A673 (cell line): Measurements from ENCODE around the gene ITPKB. TPM values are rescaled to one million over a fixed set of nuclear protein-coding genes. Genes with fewer than 3 reads are reported as not detected.
A peak's percentile ranks its signal among the peaks of the same experiment; 100 is the strongest.

ENCODE experiments used
- BruUV-seq: library from RNA; stranded (reverse); fragments of 400-500 nt; replicated peaks from 2 replicates; lab custom pipeline; 2021; lab: Mats Ljungman, UMichigan
- CTCF ChIA-PET: fragments of 300-600 bp; sonication (Branson Sonifier 250); formaldehyde crosslinking; loops from one replicate; lab custom pipeline; 2022; ENCODE audit warnings: antibody characterized with exemption; lab: Charles Lee
- POLR2A ChIA-PET: fragments of 300-600 bp; sonication (Branson Sonifier 250); formaldehyde crosslinking; loops from one replicate; lab custom pipeline; 2022; ENCODE audit warnings: antibody characterized with exemption; ENCODE audit not compliant: low non-redundant PET; lab: Charles Lee
- DNase-seq: peaks from one replicate; pipeline ENCODE4 v3.0.0-alpha.2; 2015; ENCODE audit warnings: low spot score
- H3K27ac ChIP-seq: fragments of 200-600 bp; sonication (generic); 2 replicates; pipeline ENCODE4 v1.5.1; 2016; ENCODE audit warnings: mixed run types, low read depth, mild to moderate bottlenecking, mixed read lengths, antibody characterized with exemption, low read length; ENCODE audit not compliant: poor library complexity, severe bottlenecking
- H3K27me3 ChIP-seq: fragments of 200-600 bp; sonication (generic); replicated peaks from 2 replicates; pipeline ENCODE4 v1.6.1; 2017; ENCODE audit warnings: mixed run types, low read depth, mild to moderate bottlenecking, mixed read lengths, antibody characterized with exemption, low read length; ENCODE audit not compliant: insufficient read depth, poor library complexity
- H3K36me3 ChIP-seq: fragments of 200-600 bp; sonication (generic); 2 replicates; pipeline ENCODE4 v1.6.1; 2016; ENCODE audit warnings: mixed run types, mild to moderate bottlenecking, mixed read lengths, antibody characterized with exemption, low read length; ENCODE audit not compliant: insufficient read depth, poor library complexity, severe bottlenecking
- H3K4me1 ChIP-seq: fragments of 200-600 bp; sonication (generic); 2 replicates; pipeline ENCODE4 v1.6.1; 2017; ENCODE audit warnings: mixed run types, mild to moderate bottlenecking, mixed read lengths, antibody characterized with exemption, low read length; ENCODE audit not compliant: insufficient read depth, poor library complexity, severe bottlenecking
- H3K4me3 ChIP-seq: fragments of 200-600 bp; sonication (generic); 2 replicates; pipeline ENCODE4 v1.5.1; 2016; ENCODE audit warnings: low read depth, mixed run types, mild to moderate bottlenecking, mixed read lengths, low read length; ENCODE audit not compliant: poor library complexity, severe bottlenecking
- H3K9me3 ChIP-seq: fragments of 200-600 bp; sonication (generic); 2 replicates; pipeline ENCODE4 v1.6.1; 2016; ENCODE audit warnings: mixed run types, low read depth, mild to moderate bottlenecking, mixed read lengths, antibody characterized with exemption, low read length; ENCODE audit not compliant: poor library complexity, severe bottlenecking
- EZH2 ChIP-seq: fragments of 200-600 bp; sonication (generic); IDR thresholded peaks from 2 replicates; pipeline ENCODE4 v1.6.1; 2017; ENCODE audit warnings: borderline replicate concordance, low read depth, mild to moderate bottlenecking, mixed read lengths, antibody characterized with exemption, low read length; ENCODE audit not compliant: poor library complexity, severe bottlenecking
- intact Hi-C: fragments of 100-400 bp; cut with micrococcal nuclease; formaldehyde crosslinking; loops from one replicate; pipeline ENCODE4 v1.10.0; 2022; ENCODE audit not compliant: unreplicated experiment
- total RNA-seq: library from RNA; stranded (reverse); gene quantifications from 2 replicates; pipeline ENCODE4 v1.2.3, GENCODE V29; 2021
- TF ChIP-seq, protein P1 (sequence below): fragments of 300-800, 200-600 bp; sonication (generic); conservative IDR thresholded peaks from 2 replicates; pipeline ENCODE4 v1.5.1; 2017; ENCODE audit warnings: low read depth, mild to moderate bottlenecking, antibody characterized with exemption, low read length, moderate library complexity, mixed read lengths

Gene ITPKB
- total RNA-seq, 1 experiment from 2014 or later = 14.1 TPM

DNA sequence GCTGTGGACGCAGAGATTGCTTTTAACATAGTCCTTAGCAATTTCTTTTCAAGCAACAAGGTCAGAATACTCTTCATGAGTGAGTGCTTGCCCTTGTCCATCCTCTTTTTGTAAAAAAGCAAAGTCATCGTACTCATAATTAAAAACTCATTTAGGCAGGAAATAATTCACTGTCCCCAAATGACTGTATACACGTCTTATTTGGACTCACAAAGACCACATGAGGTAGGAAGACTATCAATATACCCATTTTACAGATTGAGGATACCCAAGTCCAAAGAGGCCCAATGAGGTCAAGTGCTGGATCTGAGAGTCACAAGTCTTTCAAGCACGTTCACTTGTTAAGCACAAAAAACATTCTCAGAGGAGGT is 13.2 kb downstream of the ITPKB start:
- ChIA-PET CTCF (no interaction called here), POLR2A (no interaction called here)
- H3K36me3 ChIP-seq = no peaks in the 10 kb centered on the region
- intact Hi-C loops = no loop called here
- DNase-seq = no peak
- no peaks in the 10 kb centered on the region for H3K9me3 ChIP-seq
- no TSS peak for BruUV-seq
- H3K27me3 ChIP-seq = no peaks in the 10 kb centered on the region
- peaks cover 23% of the 10 kb centered on the region for H3K4me1 ChIP-seq
- no peak overlapping the region for H3K4me3 ChIP-seq
- no peak overlapping the region for H3K27ac ChIP-seq
- TF ChIP-seq EZH2 = no peak
- TF ChIP-seq, protein P1, sequence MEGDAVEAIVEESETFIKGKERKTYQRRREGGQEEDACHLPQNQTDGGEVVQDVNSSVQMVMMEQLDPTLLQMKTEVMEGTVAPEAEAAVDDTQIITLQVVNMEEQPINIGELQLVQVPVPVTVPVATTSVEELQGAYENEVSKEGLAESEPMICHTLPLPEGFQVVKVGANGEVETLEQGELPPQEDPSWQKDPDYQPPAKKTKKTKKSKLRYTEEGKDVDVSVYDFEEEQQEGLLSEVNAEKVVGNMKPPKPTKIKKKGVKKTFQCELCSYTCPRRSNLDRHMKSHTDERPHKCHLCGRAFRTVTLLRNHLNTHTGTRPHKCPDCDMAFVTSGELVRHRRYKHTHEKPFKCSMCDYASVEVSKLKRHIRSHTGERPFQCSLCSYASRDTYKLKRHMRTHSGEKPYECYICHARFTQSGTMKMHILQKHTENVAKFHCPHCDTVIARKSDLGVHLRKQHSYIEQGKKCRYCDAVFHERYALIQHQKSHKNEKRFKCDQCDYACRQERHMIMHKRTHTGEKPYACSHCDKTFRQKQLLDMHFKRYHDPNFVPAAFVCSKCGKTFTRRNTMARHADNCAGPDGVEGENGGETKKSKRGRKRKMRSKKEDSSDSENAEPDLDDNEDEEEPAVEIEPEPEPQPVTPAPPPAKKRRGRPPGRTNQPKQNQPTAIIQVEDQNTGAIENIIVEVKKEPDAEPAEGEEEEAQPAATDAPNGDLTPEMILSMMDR = no peak

DNA sequence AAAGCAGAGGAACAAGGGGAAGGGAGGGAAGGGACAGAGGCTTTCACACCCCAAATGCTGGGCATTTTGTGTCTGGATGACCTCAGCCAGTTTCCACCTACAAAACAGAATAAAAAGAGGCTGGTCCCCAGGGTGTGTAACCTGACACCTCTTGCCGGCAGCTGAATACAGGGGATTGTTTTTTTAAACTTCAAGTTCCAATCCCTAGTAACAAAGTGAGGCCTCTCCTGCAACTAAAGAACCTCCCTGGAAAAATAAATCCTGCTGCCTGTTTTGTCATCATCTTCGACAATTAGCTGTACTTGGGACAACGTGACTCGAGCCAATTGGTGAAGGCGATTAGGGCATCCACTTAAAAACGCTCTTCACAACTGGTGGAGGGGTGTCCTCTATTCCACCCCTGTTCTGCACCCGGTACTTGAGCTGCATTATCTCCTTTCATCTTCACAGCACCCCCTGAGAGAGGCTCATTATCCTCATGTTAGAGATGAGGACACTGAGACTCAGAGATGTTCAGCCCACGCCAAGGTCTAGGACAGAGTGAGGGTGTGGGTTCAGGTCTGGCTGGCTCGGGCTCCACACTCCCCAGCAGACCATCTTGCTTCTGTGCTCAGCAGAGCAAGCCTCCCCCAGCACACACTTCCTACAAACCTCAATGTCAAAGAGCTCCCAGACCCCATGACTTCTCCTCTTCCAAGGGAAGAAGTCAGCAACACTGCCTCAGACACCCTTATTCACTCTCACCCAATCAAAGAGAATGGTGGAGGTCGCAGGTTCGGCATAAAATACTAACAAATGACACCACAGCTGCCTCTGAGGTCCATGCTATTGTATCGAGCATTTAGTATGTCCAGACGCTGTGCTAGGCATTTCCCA is 15.2 kb downstream of the ITPKB start:
- POLR2A ChIA-PET = no interaction called here
- DNase-seq = peak; percentile 85
- intact Hi-C loops = no loop called here
- Histone ChIP-seq H3K27me3 (no peaks in the 10 kb centered on the region), H3K36me3 (no peaks in the 10 kb centered on the region), H3K4me3 (no peak overlapping the region), H3K27ac (peak overlapping the region; percentile 18), H3K4me1 (peaks cover 23% of the 10 kb centered on the region), H3K9me3 (no peaks in the 10 kb centered on the region)
- TF ChIP-seq EZH2 = no peak
- TF ChIP-seq, protein P1 = no peak
- BruUV-seq = no TSS peak
- CTCF ChIA-PET = no interaction called here

DNA sequence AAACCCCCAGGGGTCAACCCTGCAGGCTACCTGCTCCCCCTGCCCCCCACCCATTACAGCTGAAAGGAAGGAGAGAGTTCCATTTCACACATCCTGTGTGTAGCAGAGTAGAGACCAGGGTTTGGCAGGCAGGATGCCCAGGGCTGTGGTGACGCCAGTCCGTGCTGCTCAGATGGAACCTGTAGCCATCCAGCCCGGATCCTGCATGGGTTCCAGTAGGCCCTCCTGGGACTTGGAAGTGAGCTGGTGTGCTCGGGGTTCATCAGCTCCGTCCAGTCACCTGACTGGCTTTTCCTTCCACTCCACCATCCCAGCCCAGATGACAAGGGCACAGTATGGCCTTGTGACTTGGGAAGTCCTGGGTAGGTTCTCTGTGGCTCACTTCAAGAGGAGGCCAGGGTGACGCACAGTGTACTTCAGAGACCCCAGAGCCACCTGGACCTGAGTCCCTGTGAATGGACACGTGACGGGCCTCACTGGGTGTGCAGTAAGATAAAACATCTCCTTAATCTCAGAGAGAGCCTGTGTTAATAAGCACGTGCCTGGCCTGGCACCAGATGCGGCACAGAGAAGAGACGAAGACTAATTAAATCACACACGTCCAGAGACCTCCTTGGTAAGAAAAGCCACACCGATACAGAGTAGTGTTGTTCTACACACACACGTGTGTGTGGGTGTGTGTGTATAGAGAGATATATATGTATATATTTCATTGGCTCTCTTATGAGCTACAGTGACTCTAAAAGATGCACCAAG is 16.0 kb downstream of the ITPKB start:
- peaks cover 23% of the 10 kb centered on the region for H3K4me1 ChIP-seq
- H3K9me3 ChIP-seq = no peaks in the 10 kb centered on the region
- no peaks in the 10 kb centered on the region for H3K27me3 ChIP-seq
- no TSS peak for BruUV-seq
- H3K27ac ChIP-seq = peak overlapping the region; percentile 18
- DNase-seq = no peak
- no peaks in the 10 kb centered on the region for H3K36me3 ChIP-seq
- H3K4me3 ChIP-seq = no peak overlapping the region
- TF ChIP-seq, protein P1 = no peak
- TF ChIP-seq EZH2 = no peak
- intact Hi-C loops = no loop called here
- ChIA-PET POLR2A (no interaction called here), CTCF (no interaction called here)
